Measurements from ENCODE around the gene PRLR.
A peak's percentile ranks its signal among the peaks of the same experiment; 100 is the strongest.
"Not testable (repeated sequence)": the region's sequence is repeated elsewhere in the genome, so short reads cannot be mapped to it uniquely, and the experiment has no call there.

PRLR gene

DNA sequence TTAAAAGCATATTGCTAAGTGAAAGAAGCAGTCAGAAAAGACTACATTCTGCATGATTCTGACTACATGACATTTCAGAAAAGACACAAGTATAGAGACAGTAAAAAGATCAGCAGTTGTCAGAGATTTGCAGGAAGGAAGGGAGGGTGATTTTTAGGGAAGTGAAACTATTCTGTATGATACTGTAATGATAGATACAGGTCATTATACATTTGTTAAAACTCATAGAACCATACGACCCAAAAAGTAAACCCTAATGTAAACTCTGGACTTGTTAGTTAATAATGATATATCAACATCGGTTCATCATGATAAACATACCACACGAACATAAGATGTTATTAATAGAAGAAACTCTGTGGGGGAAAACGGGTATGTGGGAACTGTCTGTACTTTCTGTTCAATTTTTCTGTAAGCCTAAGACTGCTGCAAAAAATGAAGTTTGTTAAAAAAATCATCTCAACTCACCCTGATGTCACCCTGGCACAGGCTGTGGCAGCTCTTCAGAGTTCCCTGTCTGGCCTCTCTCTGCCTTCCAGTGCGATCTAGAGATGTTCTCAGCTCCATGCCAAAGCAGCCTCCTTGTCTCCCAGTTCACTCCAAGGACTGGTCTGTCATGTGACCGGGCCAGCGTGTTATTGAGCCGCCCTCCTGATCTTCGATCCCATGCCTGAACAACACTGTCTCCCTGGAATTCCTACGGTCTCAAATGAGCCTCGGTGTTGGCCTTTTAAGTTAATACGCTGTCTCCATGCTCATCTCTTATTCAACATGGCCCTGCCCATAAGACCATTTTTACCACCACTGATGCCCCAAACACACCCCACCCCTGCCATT is 35.4 kb downstream of the PRLR start:
- DNase-seq, result no peak

DNA sequence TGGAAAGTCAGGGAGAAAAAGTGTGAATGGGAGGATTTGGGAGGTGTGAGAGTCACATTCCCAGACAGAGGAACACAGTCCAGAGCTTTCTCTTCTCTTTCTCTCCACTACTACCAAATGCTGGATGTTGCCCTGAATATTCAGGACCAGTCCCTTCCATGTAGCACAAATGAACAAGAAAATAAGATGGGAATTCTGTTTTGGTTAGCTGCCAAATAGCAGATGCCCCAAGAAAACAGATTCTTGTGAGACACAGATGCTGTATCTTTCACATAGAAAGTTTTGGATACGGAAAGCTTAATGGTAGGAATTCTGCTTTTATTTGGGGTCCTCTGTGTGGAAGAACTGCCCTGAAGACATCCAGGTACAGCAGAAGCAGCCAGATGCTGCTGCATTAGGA is 37.8 kb downstream of the PRLR start:
- no peak for DNase-seq

DNA sequence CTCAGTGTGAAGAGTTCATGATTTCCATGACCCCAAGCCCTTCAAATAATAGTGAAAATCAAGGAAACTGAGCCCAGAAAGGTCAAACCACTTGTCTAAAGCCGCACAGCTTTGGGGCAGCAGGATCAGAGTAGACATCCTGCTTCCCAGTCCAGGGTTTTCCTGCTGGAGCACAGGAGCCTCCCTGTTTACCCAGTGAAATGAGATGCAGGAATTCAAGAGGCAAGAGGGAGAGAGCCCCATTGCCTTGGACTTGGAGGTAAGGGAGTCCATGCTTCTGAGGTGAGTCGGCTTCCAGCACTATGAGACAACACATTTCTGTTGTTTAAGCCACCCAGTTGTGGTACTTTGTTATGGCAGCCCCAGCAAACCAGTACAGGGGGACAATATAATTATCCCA is 40.5 kb downstream of the PRLR start:
- DNase-seq, result not testable (repeated sequence)

DNA sequence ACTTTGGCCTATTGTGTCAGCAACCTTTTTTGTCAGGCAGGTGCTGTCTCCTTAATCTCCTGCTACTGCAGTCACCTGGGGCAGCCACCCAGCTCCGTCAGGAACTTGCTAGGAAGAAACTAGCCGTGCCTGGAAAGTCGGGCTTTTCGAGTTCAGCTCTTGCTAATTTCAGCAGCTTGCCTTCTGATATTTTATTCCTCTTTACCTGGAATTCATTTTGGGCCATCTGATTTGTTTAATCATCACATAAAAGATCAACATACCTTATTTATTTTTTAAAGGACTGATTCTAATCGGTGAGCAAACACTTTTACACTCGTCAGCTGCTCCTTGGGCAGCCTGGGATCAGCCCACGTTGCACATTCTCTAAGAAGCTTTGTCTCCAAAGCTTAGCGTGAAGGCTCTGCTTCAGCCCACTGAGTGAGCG is 42.2 kb downstream of the PRLR start:
- DNase-seq, result no peak

DNA sequence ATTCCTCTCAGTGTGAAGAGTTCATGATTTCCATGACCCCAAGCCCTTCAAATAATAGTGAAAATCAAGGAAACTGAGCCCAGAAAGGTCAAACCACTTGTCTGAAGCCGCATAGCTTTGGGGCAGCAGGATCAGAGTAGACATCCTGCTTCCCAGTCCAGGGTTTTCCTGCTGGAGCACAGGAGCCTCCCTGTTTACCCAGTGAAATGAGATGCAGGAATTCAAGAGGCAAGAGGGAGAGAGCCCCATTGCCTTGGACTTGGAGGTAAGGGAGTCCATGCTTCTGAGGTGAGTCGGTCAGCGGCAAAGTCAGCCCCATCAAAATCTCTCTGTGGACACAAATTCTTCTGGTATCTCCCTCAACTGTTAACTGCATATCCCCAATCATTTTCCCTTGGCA is 42.7 kb downstream of the PRLR start:
- DNase-seq, result not testable (repeated sequence)

DNA sequence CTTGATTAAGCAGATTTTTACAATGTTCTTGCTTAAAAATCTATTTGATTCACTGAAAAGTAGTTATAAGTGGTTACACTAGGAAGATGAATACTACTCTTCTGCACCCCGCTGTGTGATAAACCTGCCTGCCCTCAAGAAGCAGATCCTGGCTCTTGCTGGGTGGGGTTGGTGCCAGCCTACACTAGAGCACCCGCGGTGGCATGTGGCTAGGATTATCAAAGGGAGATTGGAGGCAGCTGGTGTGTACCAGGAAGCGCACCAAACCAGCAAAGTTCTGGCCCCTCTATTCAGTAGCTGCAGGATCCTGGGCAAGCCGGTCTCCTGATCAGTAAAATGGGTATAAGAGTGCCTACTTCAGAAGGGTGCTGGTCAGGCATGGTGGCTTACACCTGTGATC is 43.5 kb downstream of the PRLR start:
- no peak for DNase-seq

DNA sequence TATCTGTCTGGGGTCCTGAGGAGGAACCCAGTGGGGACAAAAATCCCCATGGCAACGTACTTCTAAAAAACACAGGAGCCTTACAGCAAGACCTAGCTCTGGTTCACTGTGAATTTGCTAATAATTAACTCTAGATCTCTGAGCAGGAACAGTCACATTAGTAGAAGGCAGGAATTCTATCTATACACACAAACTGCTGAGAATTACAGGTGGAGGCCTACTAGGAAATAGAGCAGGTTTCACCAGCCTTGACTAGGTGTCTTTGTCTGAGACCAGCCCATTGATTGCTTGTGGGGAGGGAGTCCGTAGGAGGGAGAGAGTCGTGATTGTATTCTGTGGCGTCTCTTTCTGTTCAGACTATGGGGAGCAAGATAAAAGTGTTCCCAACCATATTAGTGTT is 44.8 kb downstream of the PRLR start:
- no peak for DNase-seq

DNA sequence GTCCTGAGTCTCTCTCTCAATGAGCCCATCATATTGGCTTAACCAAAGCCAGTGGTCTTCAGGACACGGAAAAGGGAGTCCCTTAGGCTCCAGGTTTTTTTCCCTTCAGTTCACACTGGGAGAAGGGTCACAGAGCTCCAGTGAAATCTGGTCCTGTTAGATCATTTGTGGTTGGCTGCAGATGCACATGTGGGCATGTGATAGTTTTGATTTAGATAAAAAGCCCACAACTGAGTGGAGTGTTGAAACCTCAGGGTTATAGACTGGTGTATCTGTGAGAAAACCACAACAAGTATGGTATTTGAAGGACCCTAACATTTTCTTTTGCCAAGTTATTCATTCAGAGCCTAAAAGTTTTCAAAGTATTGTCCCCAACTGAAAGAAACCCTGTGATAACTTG is 46.7 kb downstream of the PRLR start:
- no peak for DNase-seq

DNA sequence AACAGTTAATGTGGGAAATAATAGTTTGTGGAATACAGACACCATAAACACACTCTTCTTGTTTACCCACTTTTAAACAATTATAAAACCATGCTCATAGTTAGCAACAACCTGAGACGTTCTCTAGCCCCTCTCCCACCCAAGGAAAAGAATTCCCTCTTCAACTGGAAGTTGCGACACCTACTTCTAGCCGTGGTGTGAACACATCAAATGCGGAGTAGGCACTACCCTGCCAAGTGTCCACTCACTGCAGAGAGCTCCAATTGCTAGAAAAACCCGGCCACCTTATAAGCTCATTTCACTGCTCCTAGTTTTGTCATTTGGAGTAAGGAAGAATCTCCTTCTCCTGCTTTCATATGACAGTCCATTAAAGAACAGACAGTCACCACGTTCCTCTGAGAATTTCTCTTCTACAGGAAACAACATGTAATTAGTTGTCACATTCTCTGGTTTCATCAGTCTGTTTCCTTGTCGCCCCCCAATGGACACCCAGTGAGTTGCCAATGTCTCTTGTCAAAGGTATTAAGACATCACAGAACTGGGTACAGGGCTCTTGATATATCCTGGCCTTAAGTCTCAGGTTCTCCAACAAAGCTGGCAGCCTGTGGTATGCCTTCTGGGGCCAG is 47.3 kb downstream of the PRLR start:
- peak; percentile 25 for DNase-seq

DNA sequence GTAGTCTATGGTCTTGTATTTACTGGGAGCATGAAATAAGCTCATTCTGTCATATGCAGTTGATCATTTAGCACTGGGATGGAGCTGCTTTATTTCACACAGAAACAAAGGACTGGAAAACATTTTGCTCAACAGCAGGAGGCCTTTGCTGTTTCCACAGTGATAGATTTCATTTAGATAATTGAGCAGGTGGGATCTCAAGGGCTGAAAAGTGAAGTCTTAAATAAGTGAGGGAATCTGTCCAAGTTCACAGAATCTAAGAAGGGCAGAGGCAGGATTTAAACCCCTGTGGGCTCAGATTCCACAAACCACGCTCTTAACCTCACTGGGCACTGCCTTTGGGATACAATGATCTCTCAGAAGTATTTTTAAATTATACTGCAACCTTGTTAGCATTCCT is 47.8 kb downstream of the PRLR start:
- DNase-seq, result no peak

DNA sequence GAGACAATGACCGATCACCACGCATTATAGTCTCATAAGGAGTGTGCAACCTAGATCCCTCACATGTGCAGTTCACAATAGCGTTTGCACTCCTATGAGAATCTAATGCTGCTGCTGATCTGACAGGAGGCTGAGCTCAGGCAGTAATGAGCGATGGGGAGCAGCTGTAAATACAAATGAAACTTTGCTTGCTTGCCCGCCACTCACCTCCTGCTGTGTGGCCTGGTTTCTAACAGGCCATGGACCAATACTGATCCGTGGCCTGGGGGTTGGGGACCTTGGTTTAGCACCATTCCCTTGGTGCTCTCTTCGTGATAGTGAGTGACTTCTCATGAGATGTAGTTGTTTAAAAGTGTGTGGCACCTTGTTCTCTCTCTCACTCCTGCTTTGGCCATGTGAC is 50.2 kb downstream of the PRLR start:
- no peak for DNase-seq

DNA sequence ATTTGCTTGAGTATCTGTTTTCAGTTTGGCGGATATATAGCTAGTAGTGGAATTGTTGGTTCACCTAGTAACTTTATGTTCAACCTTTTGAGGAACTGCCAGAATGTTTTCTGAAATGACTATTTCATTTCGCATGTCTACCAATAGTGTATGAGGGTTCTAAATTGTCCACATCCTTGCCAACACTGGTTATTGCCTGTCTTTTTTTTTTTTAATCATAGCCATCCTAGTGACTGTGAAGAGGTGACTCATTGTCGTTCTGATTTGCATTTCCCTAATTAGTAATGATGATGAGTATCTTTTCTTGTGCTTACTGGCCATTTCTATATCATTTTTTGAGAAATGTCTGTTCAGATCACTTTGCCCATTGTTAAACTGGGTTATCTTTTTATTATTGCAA is 52.5 kb downstream of the PRLR start:
- DNase-seq, result no peak

DNA sequence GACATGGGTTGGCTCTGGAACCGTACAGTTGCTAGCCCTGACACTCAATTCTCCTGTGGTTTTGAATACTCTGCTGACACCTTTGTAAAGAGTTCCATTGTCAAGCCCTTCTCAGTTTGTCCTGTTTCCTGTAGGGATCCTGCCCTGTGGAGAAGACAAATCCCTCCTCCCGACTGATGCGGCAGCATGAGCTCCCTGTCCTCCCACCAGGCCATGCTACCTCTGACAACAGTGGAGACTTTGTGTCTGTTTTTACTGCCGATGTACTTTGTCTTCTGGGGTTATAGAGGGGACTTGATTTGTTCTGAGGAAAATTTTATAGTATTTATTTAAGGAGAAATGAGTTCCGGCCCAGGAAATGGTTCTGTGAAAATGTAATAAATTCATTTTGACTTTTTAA is 57.8 kb downstream of the PRLR start:
- no peak for DNase-seq

DNA sequence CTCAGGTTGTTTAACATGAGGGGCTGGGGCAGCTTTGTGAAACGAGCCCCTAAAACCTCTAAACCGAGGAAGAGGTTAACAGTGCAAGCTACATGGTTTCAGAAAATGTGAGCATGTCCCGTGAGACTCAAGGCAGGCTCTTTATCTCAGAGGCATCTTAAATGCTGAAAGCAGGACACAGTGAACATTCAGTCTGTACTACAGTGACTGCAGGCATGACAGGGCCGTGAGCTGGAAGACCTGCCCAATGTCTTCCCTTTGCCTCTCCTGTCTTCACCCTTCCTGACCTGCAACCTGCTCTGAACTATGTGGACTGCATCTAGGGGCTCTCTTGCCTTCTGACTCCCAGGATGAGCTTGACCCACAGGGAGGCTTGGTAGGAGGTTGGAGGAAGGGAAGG is 58.3 kb downstream of the PRLR start:
- DNase-seq, result no peak

DNA sequence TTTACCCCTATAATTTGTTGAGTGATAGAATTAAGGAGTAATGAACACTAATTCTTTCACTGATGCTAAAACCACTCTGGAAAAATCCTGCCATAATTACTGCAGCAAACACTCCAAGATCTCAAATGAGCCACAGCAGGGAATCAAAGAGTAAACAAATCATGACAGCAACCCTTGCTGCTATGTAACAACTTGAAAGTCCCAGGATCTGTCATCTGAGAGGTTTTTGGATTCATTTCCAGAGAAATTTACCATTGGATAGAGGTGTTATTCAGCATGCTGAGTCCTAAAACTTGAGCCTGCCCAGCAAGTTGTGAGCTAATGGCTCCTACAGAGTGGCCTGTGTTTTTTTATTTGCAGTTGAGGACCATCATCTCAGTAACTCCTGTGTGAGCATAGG is 59.2 kb downstream of the PRLR start:
- DNase-seq, result no peak

DNA sequence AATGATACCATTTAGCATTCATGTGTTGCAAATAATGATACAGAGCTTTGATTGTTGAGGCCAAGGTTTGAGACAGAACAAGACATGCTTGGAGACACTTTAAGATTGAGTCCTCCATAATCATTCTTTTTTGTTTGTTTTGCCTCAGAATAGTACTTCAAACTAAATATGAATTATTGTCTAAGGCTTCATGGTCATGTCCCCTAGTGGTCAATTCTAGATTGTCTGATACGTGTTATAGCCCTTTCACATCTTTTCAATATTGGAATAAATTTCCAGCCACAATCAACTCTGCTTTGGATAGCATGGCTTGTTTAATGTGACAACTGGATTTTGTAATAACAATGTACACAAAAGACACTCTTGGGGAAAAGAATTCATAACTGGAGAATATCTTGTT is 64.2 kb downstream of the PRLR start:
- no peak for DNase-seq

DNA sequence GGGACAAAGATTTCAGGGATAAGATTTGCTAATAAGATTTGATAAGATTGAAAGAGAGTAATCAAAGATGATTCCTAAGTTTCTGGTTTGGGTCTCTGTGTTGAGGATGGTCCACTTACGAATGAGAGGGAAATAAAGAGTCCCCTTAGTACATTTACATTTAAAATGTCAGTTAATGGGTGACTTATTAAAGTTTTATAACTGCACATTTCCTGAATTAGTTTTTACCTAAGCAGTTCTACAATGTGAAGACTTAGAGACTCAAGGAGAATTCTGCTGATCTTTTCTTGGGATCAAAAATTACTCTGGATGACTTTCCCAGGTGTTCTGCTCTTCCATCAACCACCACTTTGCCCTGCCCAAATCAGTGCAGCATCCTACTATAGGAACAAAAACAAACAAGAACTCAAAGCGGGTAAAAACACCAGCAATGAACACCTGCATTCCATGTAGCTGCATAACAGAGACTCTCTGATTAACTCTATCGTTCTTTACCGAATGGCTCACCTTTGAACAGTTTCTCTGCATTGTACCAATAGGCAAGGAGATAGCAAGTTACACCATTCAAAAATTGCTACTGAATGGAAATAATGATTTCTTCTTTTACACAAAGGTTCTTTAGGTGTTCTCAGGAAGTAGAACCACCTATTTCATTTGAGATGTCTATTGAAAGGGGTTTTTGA is 65.3 kb downstream of the PRLR start:
- no peak for DNase-seq

DNA sequence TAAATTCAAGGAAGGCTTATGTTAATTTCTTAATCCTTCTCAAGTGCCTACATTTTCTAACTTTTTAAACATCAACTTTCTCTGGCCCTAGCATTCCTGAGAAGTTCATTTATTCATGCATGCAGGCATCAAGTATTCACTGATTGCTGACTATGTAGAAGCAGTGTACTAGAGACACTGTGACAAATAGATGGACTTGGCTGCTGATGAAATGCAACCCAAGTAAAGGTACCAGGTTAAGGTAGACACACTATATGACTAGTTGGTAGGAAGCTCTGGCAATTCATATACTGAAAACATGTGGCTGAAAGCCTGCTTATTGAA is 66.6 kb downstream of the PRLR start:
- DNase-seq, result no peak

DNA sequence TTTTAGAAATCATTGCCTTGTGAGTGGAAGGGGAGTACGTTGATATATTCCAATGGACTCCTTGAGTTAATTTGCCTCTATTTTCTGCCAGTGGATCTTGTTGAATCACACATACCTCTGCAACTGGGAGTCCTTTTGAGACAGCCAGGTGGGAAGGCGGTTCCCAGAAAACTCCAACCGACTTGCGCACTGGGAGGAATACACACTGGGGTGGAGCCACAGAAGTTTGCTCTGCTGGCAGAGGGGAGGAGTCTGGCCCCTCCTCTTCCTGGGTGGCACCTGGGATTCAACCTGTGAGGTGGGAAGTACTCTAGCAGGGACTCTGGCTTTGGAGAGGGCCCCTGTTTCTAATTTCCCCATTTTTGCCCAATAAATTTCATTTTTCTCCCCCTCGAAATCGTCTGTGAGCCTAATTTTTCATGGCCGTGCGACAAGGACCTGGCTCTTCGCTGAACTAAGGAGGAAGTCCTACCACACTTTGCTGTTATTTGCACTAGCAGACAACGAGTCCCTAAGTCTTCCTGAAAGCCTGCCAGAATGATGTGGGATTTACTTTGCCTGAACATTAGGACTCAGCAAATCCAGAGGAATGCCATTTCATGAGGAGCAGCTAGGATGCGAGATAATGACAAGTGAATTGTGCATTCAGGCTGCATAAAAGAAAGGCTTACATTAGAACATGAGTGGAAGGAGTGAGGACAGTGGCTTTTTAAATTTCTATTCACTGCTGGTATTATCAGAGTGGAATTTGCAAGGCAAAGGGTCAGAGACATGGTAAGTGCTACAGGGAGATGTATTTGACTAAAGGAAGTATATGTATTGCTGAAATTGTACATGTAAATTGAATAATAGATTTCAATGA is 67.2 kb downstream of the PRLR start:
- no peak for DNase-seq

DNA sequence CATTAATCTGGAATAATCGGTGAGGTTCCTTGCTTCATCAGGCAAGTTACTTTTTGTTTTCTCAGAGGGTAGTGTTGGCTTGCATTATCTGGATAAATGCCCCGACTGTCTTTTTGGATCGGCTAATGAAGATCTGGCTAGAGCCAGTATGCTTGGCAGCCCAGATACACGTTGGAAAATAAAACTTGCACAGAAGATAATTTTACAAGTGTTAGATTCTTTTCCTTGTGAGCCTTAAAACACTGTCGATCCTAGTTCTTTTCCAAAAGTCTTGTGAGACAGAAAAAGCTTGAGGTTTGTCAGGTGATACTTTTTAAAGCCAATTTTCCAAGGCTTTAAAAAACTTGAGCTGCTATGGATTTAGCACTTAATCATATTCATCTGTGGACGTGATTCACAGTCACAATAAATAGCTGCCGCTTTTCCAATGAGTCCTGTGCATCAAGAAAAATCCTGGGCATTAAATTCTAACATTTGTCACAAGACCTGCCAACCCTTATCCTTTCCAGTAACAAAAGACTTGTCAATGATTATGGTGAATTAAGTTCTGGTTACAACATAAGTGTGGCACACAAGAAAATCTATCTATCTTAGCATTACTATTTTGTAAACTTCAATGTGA is 68.5 kb downstream of the PRLR start:
- no peak for DNase-seq

DNA sequence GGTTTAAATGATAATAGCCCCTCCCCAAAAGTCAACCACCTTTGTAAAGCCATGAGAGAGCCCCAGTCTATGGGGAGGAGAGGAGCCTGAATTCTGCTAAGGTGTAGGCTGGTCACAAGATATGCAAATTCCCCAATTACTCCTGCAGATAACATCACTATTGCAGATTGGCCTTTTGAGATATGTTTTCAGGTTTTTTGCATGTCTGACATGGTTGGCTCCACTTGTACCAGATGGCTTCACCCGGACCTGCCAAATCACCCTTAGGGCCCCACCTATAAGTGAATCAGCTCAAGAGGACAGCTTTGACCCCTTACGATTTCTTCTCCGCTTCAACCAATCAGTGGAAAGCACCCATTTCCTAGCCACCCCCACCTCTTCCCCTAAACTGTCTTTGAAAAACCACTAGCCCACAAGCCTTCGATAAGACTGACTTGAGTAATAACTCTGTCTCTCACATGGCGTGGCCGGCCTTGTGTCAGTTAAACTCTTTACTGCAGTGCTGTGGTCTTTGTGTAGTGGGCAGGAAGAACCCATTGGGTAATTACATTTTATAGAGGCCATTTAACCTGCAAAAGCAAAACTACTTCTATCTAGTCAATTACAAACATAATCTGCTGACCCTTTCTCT is 69.7 kb downstream of the PRLR start:
- no peak for DNase-seq

DNA sequence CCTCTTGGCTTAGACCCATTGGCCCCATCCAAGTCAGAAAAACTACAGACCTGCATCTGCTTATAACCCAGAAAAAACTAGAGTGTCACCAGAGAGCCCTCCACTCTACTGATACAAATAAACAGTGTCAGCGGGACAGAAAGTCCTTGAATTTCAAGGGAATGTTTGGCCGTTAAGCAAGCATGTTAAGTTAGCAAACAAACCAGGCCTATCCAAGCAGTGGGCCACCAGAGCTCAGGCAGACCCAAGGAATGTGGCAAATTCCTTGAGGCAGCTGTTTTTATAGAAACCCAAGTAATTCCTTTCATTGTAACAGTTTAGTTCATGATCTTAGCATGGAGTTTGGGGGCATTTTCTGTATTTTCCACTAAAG is 70.9 kb downstream of the PRLR start:
- DNase-seq, result no peak

All from NCI-H524 treated with DMSO at 0.1 percent for 48 hours (cell line).